HG03060 (cell line): Measurements from ENCODE around the gene NAV3.

ENCODE experiments used
- ATAC-seq: cut with Tn5 transposase; IDR thresholded peaks from one replicate; pipeline ENCODE4 v1.9.1; 2021; ENCODE audit warnings: low read depth, moderate number of reproducible peaks; ENCODE audit not compliant: unreplicated experiment

The NAV3 gene

GRCh38 chr12:77968571-77968970, 137.9 kb downstream of the NAV3 start:
- ATAC-seq: no peak

GRCh38 chr12:77973579-77973978, 142.9 kb downstream of the NAV3 start:
- ATAC-seq: no peak

- no peak for ATAC-seq
These were observed 144.0 kb downstream of the NAV3 start for GRCh38 chr12:77974645-77975044.

GRCh38 chr12:77979597-77980250, 149.0 kb downstream of the NAV3 start:
- no peak for ATAC-seq

- ATAC-seq: no peak
These were observed 150.1 kb downstream of the NAV3 start for GRCh38 chr12:77980782-77981181.

GRCh38 chr12:77983859-77984258, 153.2 kb downstream of the NAV3 start:
- ATAC-seq: no peak

GRCh38 chr12:77992760-77993159, 162.1 kb downstream of the NAV3 start:
- ATAC-seq: no peak

- no peak for ATAC-seq
These were observed 163.0 kb downstream of the NAV3 start for GRCh38 chr12:77993658-77994057.

GRCh38 chr12:77995436-77996167, 164.9 kb downstream of the NAV3 start:
- ATAC-seq: peak; percentile 92

- no peak for ATAC-seq
These were observed 166.0 kb downstream of the NAV3 start for GRCh38 chr12:77996670-77997069.

- no peak for ATAC-seq
These were observed 167.6 kb downstream of the NAV3 start for GRCh38 chr12:77998236-77998786.

GRCh38 chr12:77999074-77999715, 168.5 kb downstream of the NAV3 start:
- peak; percentile 66 for ATAC-seq

GRCh38 chr12:78002878-78003277, 172.2 kb downstream of the NAV3 start:
- no peak for ATAC-seq

- ATAC-seq: no peak
These were observed 173.8 kb downstream of the NAV3 start for GRCh38 chr12:78004249-78005093.

GRCh38 chr12:78005094-78005492, 174.4 kb downstream of the NAV3 start:
- ATAC-seq: no peak

GRCh38 chr12:78007173-78007572, 176.5 kb downstream of the NAV3 start:
- no peak for ATAC-seq

- ATAC-seq: no peak
These were observed 178.3 kb downstream of the NAV3 start for GRCh38 chr12:78009031-78009430.

- no peak for ATAC-seq
These were observed 187.6 kb downstream of the NAV3 start for GRCh38 chr12:78018171-78018910.

GRCh38 chr12:78018939-78019338, 188.2 kb downstream of the NAV3 start:
- no peak for ATAC-seq

GRCh38 chr12:78028426-78028825, 197.7 kb downstream of the NAV3 start:
- no peak for ATAC-seq
